SK-N-SH (cell line): ENCODE measurements around the gene PARD6A. TPM values are rescaled to one million over a fixed set of nuclear protein-coding genes. Genes with fewer than 3 reads are reported as not detected.

ENCODE experiments used
- CTCF ChIA-PET: fragments of 300-600, 350-600 bp; formaldehyde crosslinking; extraction: SDS; loops from one replicate; lab custom pipeline; 2021; lab: Yijun Ruan, JAX
- POLR2A ChIA-PET: fragments of 350-600 bp; sonication (Branson Sonifier 250); formaldehyde crosslinking; extraction: SDS; loops from one replicate; lab custom pipeline; 2020; ENCODE audit warnings: antibody characterized with exemption, inconsistent platforms; lab: Yijun Ruan, JAX
- DNase-seq: peaks from one replicate; pipeline ENCODE4 v3.0.0; 2012
- H2AFZ ChIP-seq: fragments of 200-600 bp; sonication (generic); 2 replicates; pipeline ENCODE4 v1.8.1; 2016; ENCODE audit warnings: antibody characterized with exemption, mild to moderate bottlenecking, low read depth
- H3F3A ChIP-seq: fragments of 200-600 bp; sonication (generic); replicated peaks from 2 replicates; pipeline ENCODE3; 2016; ENCODE audit warnings: antibody characterized with exemption, mild to moderate bottlenecking; ENCODE audit not compliant: insufficient read depth
- H3K27ac ChIP-seq, 2 experiments: fragments of 200-500 bp in 1 of 2; fragments of 200-600 bp in 1 of 2; sonication (Bioruptor generic) in 1 of 2; sonication (generic), shearing (Covaris generic) in 1 of 2; 2 replicates each; pipeline versions ENCODE4 v1.5.1 to v1.6.1; 2014 to 2016; ENCODE audit warnings: low read depth in 2 of 2, inconsistent platforms in 1 of 2, low read length in 1 of 2, mild to moderate bottlenecking in 1 of 2, mixed read lengths in 1 of 2
- H3K27me3 ChIP-seq: fragments of 200-600 bp; sonication (generic), shearing (Covaris generic); 2 replicates; pipeline ENCODE4 v1.6.1; 2016; ENCODE audit warnings: mixed run types; ENCODE audit not compliant: insufficient read depth
- H3K36me3 ChIP-seq, 2 experiments: fragments of 200-500 bp in 1 of 2; fragments of 200-600 bp in 1 of 2; sonication (Bioruptor generic) in 1 of 2; sonication (generic) in 1 of 2; replicated peaks in 1 of 2; 2 replicates each; pipeline versions ENCODE3 to v1.5.1; 2014 to 2016; ENCODE audit warnings: low read length in 1 of 2, mild to moderate bottlenecking in 1 of 2; ENCODE audit not compliant: insufficient read depth in 2 of 2, control insufficient read depth in 1 of 2
- H3K4me1 ChIP-seq, 2 experiments: fragments of 200-500 bp in 1 of 2; fragments of 200-600 bp in 1 of 2; sonication (Bioruptor generic) in 1 of 2; sonication (generic), shearing (Covaris generic) in 1 of 2; 2 replicates each; pipeline versions ENCODE4 v1.5.1 to v1.6.1; 2014 to 2016; ENCODE audit warnings: low read depth in 1 of 2, low read length in 1 of 2, mixed run types in 1 of 2; ENCODE audit not compliant: insufficient read depth in 2 of 2, control insufficient read depth in 1 of 2
- H3K4me2 ChIP-seq: fragments of 200-600 bp; sonication (generic), shearing (Covaris generic); 2 replicates; pipeline ENCODE4 v1.6.1; 2017; ENCODE audit warnings: mixed run types
- H3K4me3 ChIP-seq, 2 experiments: fragments of 200-500 bp in 1 of 2; fragments of 200-600 bp in 1 of 2; sonication (Bioruptor generic) in 1 of 2; sonication (generic), shearing (Covaris generic) in 1 of 2; 2 replicates each; pipeline versions ENCODE4 v1.5.1 to v1.8.1; 2014 to 2016; ENCODE audit warnings: low read depth in 2 of 2, inconsistent platforms in 1 of 2, low read length in 1 of 2, mild to moderate bottlenecking in 1 of 2, mixed read lengths in 1 of 2, moderate library complexity in 1 of 2
- H3K79me2 ChIP-seq: fragments of 200-600 bp; sonication (generic); 2 replicates; pipeline ENCODE4 v1.8.1; 2017; ENCODE audit warnings: mild to moderate bottlenecking; ENCODE audit not compliant: insufficient read depth
- H3K9ac ChIP-seq: fragments of 200-600 bp; sonication (generic); 2 replicates; pipeline ENCODE4 v1.6.1; 2017; ENCODE audit warnings: mixed run types
- H3K9me2 ChIP-seq: fragments of 200-600 bp; sonication (generic); 2 replicates; pipeline ENCODE4 v1.6.1; 2017; ENCODE audit warnings: mixed run types
- H3K9me3 ChIP-seq: fragments of 200-600 bp; sonication (generic); 2 replicates; pipeline ENCODE4 v1.6.1; 2017; ENCODE audit warnings: mixed run types, mild to moderate bottlenecking, moderate library complexity
- H4K20me1 ChIP-seq: fragments of 200-600 bp; sonication (generic); 2 replicates; pipeline ENCODE4 v1.6.1; 2017; ENCODE audit warnings: mild to moderate bottlenecking, mixed run types; ENCODE audit not compliant: insufficient read depth
- CHD2 ChIP-seq: fragments of 150-350 bp; IDR thresholded peaks from 2 replicates; pipeline ENCODE4 v1.6.1; 2018; ENCODE audit warnings: low read length; ENCODE audit not compliant: partially characterized antibody
- CTCF ChIP-seq: fragments of 200-600 bp; sonication (generic); IDR thresholded peaks from 2 replicates; pipeline ENCODE4 v1.6.1; 2017; ENCODE audit warnings: antibody characterized with exemption, mild to moderate bottlenecking, moderate library complexity
- FOSL2 ChIP-seq: IDR thresholded peaks from 2 replicates; pipeline ENCODE4 v1.4.0; 2012; ENCODE audit warnings: low read depth, mild to moderate bottlenecking, moderate library complexity, borderline replicate concordance
- FOXM1 ChIP-seq: IDR thresholded peaks from 2 replicates; pipeline ENCODE4 v1.4.0; 2012; ENCODE audit warnings: low read depth, mild to moderate bottlenecking
- JUND ChIP-seq: IDR thresholded peaks from 2 replicates; pipeline ENCODE4 v1.4.0; 2012
- MAX ChIP-seq: IDR thresholded peaks from 2 replicates; pipeline ENCODE4 v1.4.0; 2012; ENCODE audit warnings: low read depth
- MXI1 ChIP-seq: IDR thresholded peaks from 2 replicates; pipeline ENCODE4 v1.6.1; 2012; ENCODE audit warnings: mild to moderate bottlenecking, low read depth, low read length, improper control_type of control experiment
- POLR2AphosphoS5 ChIP-seq: IDR thresholded peaks from 2 replicates; pipeline ENCODE4 v1.6.1; 2012; ENCODE audit warnings: low read depth, low read length
- RXRA ChIP-seq: IDR thresholded peaks from 2 replicates; pipeline ENCODE4 v1.4.0; 2012; ENCODE audit warnings: low read depth, mild to moderate bottlenecking, borderline replicate concordance
- SIN3A ChIP-seq: IDR thresholded peaks from 2 replicates; pipeline ENCODE4 v1.6.1; 2012; ENCODE audit warnings: low read depth, mild to moderate bottlenecking, low read length, moderate library complexity, borderline replicate concordance
- YY1 ChIP-seq: IDR thresholded peaks from 2 replicates; pipeline ENCODE4 v1.4.0; 2012; ENCODE audit warnings: low read depth, mild to moderate bottlenecking
- ZBTB33 ChIP-seq: IDR thresholded peaks from 2 replicates; pipeline ENCODE4 v1.4.0; 2012; ENCODE audit warnings: low read depth, borderline replicate concordance
- WGBS: methylation state at CpG from one replicate; pipeline ENCODE4 v1.1.6; 2017; ENCODE audit warnings: low lambda C conversion rate; 5-methylcytosine and 5-hydroxymethylcytosine counted together
- polyA plus RNA-seq, 3 experiments: library from polyadenylated mRNA; depleted of rRNA; stranded (reverse); fragments of >200 nt; gene quantifications; 2 replicates each; pipeline ENCODE4 v1.2.3, GENCODE V29; 2012
- TF ChIP-seq, protein P1 (sequence below): fragments of 150-350 bp; IDR thresholded peaks from 2 replicates; pipeline ENCODE4 v1.6.1; 2016; ENCODE audit warnings: mild to moderate bottlenecking, low read depth, low read length
- TF ChIP-seq, protein P2 (sequence below): IDR thresholded peaks from 2 replicates; pipeline ENCODE4 v1.4.0; 2012; ENCODE audit warnings: low read depth, borderline replicate concordance
- TF ChIP-seq, protein P3 (sequence below): IDR thresholded peaks from 2 replicates; pipeline ENCODE4; 2012
- TF ChIP-seq, protein P4 (sequence below): fragments of 150-350 bp; IDR thresholded peaks from 2 replicates; pipeline ENCODE4 v1.6.1; 2017; ENCODE audit warnings: antibody characterized with exemption, low read length, low read depth, borderline replicate concordance

Gene PARD6A
- polyA plus RNA-seq, 1 of the 3 experiments (the other 2 are of a cell fraction), result 9.0 TPM

GRCh38 chr16:67613808-67614207 lies 47.0 kb upstream of the PARD6A start:
- Histone ChIP-seq H3K4me1 (no peaks in the 10 kb centered on the region), H3K4me2 (no peak overlapping the region), H3K9me3 (no peaks in the 10 kb centered on the region), H3K27me3 (no peaks in the 10 kb centered on the region), H3F3A (peaks cover 18% of the 10 kb centered on the region), H2AFZ (no peak overlapping the region), H3K36me3 (peaks cover 38 to 58% of the 10 kb centered on the region in 2 experiments), H3K9me2 (no peaks in the 10 kb centered on the region), H3K9ac (no peak overlapping the region), H3K79me2 (peaks cover 31% of the 10 kb centered on the region), H4K20me1 (no peaks in the 10 kb centered on the region), H3K27ac (no peak overlapping the region), H3K4me3 (no peak overlapping the region)
- 95% methylated on average over 10 of the region's 10 CpGs for WGBS
- DNase-seq, result no peak
- no peak for TF ChIP-seq JUND
- TF ChIP-seq ZBTB33, result no peak
- peak; percentile 25; the same call in 1 of the 2 replicates for TF ChIP-seq CTCF
- CTCF ChIA-PET, result interaction anchor here (1.2 to 3.1 kb wide), 4 partner anchors 27 to 92 kb away, joined by 5 to 13 read pairs (median 9); partner anchors contain the start of gene CARMIL2
- POLR2A ChIA-PET, result interaction anchor here (0.6 kb wide), 1 partner anchor 43 kb away, joined by 4 read pairs; no protein-coding TSS in a partner anchor

GRCh38 chr16:67628216-67628615 lies 32.5 kb upstream of the PARD6A start:
- Histone ChIP-seq H3K36me3 (peaks cover 34 to 48% of the 10 kb centered on the region in 2 experiments), H2AFZ (no peak overlapping the region), H3K79me2 (peaks cover 3% of the 10 kb centered on the region; the same call in 1 of the 2 replicates), H3K9me2 (no peaks in the 10 kb centered on the region), H3K27ac (no peak overlapping the region), H4K20me1 (no peaks in the 10 kb centered on the region), H3K4me3 (no peak overlapping the region), H3F3A (peaks cover 4% of the 10 kb centered on the region), H3K9ac (no peak overlapping the region), H3K4me2 (no peak overlapping the region), H3K9me3 (no peaks in the 10 kb centered on the region), H3K27me3 (no peaks in the 10 kb centered on the region), H3K4me1 (no peaks in the 10 kb centered on the region)
- 92% methylated on average over 10 of the region's 14 CpGs for WGBS
- ChIA-PET POLR2A (interaction anchor here (1.1 kb wide), 1 partner anchor 139 kb away, joined by 4 read pairs; no protein-coding TSS in a partner anchor), CTCF (no interaction called here)
- DNase-seq, result no peak
- TF ChIP-seq FOXM1 (no peak), ZBTB33 (no peak), MAX (no peak), YY1 (no peak), MXI1 (no peak), FOSL2 (no peak), RXRA (no peak), CHD2 (no peak), SIN3A (no peak), JUND (no peak), POLR2AphosphoS5 (no peak)
- TF ChIP-seq, protein P1, sequence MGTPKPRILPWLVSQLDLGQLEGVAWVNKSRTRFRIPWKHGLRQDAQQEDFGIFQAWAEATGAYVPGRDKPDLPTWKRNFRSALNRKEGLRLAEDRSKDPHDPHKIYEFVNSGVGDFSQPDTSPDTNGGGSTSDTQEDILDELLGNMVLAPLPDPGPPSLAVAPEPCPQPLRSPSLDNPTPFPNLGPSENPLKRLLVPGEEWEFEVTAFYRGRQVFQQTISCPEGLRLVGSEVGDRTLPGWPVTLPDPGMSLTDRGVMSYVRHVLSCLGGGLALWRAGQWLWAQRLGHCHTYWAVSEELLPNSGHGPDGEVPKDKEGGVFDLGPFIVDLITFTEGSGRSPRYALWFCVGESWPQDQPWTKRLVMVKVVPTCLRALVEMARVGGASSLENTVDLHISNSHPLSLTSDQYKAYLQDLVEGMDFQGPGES, result no peak
- TF ChIP-seq, protein P2, sequence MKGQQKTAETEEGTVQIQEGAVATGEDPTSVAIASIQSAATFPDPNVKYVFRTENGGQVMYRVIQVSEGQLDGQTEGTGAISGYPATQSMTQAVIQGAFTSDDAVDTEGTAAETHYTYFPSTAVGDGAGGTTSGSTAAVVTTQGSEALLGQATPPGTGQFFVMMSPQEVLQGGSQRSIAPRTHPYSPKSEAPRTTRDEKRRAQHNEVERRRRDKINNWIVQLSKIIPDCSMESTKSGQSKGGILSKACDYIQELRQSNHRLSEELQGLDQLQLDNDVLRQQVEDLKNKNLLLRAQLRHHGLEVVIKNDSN, result no peak
- TF ChIP-seq, protein P3, sequence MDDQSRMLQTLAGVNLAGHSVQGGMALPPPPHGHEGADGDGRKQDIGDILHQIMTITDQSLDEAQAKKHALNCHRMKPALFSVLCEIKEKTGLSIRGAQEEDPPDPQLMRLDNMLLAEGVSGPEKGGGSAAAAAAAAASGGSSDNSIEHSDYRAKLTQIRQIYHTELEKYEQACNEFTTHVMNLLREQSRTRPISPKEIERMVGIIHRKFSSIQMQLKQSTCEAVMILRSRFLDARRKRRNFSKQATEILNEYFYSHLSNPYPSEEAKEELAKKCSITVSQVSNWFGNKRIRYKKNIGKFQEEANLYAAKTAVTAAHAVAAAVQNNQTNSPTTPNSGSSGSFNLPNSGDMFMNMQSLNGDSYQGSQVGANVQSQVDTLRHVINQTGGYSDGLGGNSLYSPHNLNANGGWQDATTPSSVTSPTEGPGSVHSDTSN, result no peak
- TF ChIP-seq, protein P4, sequence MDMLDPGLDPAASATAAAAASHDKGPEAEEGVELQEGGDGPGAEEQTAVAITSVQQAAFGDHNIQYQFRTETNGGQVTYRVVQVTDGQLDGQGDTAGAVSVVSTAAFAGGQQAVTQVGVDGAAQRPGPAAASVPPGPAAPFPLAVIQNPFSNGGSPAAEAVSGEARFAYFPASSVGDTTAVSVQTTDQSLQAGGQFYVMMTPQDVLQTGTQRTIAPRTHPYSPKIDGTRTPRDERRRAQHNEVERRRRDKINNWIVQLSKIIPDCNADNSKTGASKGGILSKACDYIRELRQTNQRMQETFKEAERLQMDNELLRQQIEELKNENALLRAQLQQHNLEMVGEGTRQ, result no peak
